HG03159 (cell line): ENCODE measurements around the gene SEMA3D.

ENCODE experiments used
- ATAC-seq: cut with Tn5 transposase; IDR thresholded peaks from one replicate; pipeline ENCODE4 v1.9.1; 2021; ENCODE audit warnings: mild to moderate bottlenecking, moderate library complexity; ENCODE audit not compliant: unreplicated experiment

The SEMA3D gene

GRCh38 chr7:85126383-85126782 lies 60.5 kb downstream of the SEMA3D start:
- no peak for ATAC-seq

- ATAC-seq: no peak
Measured at GRCh38 chr7:85125651-85126131, 61.2 kb downstream of the SEMA3D start.

- ATAC-seq: no peak
Measured at GRCh38 chr7:85125176-85125575, 61.7 kb downstream of the SEMA3D start.

DNA sequence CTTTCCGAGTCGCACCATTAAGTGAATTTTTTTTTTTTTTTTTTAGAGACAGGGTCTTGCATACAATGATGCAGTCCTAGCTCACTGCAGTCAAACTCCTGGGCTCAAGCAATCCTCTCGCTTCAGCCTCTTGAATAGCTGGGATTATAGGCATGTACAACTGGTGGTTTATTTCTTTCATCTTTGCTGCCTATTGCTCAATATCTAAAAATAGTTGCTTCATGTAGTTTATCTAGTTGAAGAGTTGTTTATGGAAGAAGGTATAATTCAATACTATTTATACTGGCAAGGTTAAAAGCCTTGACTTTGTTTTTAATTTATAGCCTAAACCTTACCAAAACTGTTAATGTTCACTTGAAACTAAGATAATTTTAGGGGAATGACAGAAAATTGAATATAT lies 66.9 kb downstream of the SEMA3D start:
- no peak for ATAC-seq

DNA sequence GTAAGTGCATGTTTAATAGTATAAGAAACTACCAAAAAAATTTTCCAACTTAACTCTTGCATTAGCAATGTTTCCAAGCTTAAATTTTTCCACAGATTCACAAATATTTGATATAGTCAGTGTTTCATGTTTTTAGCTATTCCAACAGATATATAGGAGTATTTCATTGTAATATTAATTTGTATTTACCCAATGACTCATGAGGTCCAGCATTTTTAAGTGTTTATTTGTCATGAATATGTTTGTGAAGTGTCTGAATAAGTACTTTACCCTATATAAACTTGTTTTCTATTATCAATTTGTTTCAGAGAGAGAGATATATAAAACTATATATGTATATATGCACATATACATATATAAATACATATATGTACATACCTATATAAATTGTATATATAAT lies 71.0 kb downstream of the SEMA3D start:
- no peak for ATAC-seq

- no peak for ATAC-seq
Measured at GRCh38 chr7:85115006-85115405, 71.8 kb downstream of the SEMA3D start.

DNA sequence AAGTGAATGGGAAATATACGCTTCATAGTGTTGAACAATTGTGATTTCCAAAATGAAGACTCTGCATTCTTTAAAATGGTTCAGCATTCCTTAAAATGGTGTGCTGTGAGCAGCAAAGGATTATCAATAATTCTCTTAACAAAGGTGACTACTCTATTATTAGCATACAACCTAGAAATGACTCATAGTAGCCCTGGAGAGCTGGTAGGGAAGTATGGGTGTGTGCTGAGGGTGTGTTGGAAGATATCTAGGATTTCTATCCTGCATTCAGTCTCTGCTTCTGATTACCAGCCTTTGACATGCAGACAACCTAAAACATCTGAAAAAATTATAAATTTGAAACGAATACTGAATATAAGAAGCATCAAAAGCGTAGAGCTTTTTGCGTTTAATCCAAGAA lies 72.5 kb downstream of the SEMA3D start:
- no peak for ATAC-seq

- ATAC-seq: no peak
Measured at GRCh38 chr7:85111761-85112160, 75.1 kb downstream of the SEMA3D start.

- ATAC-seq: no peak
Measured at GRCh38 chr7:85106719-85107118, 80.1 kb downstream of the SEMA3D start.

- ATAC-seq: no peak
Measured at GRCh38 chr7:85104432-85105205, 82.2 kb downstream of the SEMA3D start.

GRCh38 chr7:85103962-85104361 lies 82.9 kb downstream of the SEMA3D start:
- no peak for ATAC-seq

- ATAC-seq: no peak
Measured at GRCh38 chr7:85103357-85103756, 83.5 kb downstream of the SEMA3D start.

DNA sequence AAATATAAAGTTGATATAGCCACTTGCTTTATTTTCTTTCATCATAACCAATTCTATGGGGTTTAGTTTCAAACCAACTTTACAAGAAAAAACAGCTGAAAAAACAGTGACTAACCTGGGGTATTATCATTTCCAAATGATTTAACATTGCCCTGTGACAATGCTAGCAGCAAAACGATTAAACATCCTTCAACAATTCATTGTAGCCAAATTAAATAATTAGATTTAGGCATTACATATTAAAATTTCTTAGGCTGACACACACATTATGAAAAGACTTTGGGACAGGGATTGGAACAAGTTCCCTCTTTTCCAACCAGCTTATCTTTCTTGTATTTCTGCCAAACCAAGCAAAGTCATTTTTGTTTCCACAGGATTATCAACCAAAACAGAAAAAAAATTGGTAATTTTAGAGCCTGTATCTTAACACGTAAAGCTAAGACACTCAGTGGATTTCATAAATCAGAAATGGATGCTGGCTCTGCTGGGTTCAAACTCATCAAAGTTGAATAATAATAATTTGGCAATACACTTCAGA lies 84.0 kb downstream of the SEMA3D start:
- ATAC-seq: no peak

GRCh38 chr7:85101347-85101746 lies 85.5 kb downstream of the SEMA3D start:
- no peak for ATAC-seq

- ATAC-seq: no peak
Measured at GRCh38 chr7:85097844-85098243, 89.0 kb downstream of the SEMA3D start.

- ATAC-seq: no peak
Measured at GRCh38 chr7:85095806-85096205, 91.0 kb downstream of the SEMA3D start.

DNA sequence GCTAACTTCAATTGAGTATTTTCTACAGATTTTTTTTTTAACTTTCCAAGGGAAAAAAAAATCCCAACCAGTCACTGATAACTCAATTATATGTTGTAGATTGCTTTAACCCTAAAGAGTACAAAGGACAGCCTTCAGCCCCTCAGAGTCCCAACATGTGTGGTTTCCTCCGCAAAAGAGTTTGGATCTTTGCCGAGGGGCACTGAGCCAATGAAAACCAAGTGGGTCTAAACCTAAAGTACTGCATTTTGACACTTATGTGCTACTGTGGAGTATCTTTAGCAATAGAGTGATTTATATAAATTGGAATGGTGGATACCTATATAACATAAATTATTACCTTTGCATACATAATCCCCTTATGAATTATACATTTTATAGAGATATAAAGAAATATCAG lies 91.5 kb downstream of the SEMA3D start:
- ATAC-seq: no peak

GRCh38 chr7:85094046-85094725 lies 92.7 kb downstream of the SEMA3D start:
- no peak for ATAC-seq

DNA sequence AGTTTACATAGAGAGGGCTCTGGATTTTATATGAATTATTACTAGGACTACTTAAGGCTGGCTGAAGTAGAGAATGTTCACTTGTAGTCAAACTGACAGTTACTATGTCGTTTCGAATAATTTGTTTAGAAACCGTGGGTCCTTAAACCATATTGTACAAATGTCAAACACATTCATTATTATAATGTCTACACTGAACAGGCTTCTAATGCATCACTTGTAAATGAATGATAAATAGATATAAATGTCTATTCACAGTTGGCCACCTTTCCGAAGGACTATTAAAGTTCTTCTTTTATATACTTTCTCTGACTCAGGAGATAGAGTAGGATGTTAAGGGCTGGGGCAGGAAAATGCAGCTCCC lies 95.3 kb downstream of the SEMA3D start:
- no peak for ATAC-seq

DNA sequence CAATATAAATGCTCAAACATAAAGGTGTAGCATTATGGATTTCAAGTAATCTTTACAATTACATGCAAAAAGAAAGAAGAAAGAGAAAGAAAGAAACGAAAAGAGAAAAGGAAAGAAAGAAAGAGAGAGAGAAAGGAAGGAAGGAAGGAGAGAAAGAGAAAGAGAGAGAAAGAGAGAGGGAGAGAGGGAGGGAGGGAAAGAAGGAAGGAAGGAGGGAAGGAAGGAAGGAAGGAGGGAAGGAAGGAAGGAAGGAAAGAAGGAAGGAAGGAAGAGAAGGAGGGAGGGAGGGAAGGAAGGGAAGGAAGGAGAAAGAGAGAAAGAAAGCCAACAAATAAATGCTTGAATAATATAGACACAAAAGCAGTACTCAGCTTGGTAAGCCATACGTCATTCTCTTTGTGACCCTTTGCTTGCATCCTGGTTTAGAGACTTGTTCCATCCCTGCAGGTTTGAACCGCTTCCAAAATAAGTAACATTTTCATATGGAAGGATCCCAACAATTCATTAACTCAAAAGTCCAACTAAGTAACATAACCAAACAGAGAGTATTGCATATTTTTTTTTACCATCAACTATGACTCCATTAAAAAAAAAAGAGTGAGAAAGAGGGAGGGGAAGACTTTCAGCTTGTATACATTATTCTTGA lies 95.8 kb downstream of the SEMA3D start:
- no peak for ATAC-seq

GRCh38 chr7:85090143-85090542 lies 96.7 kb downstream of the SEMA3D start:
- no peak for ATAC-seq

- no peak for ATAC-seq
Measured at GRCh38 chr7:85081846-85082245, 105.0 kb downstream of the SEMA3D start.
